ENCODE measurements around the gene OBI1. TPM values are rescaled to one million over a fixed set of nuclear protein-coding genes. Genes with fewer than 3 reads are reported as not detected.

The OBI1 gene
- total RNA-seq, 4 donors from 2014 or later, result 5.8 to 14.7 (median 10.0) TPM

GRCh38 chr13:78659732-78660494 lies 958 bp upstream of the OBI1 start:
- DNase-seq (ENCODE audit: low spot score) (no peak), ATAC-seq (ENCODE audit: low FRiP score) (no peak)
- TF ChIP-seq CTCF (IDR thresholded peaks at IDR 0.05), result no peak

- TF ChIP-seq CTCF (IDR thresholded peaks at IDR 0.05), result no peak
- DNase-seq (ENCODE audit: low spot score) (no peak), ATAC-seq (ENCODE audit: low FRiP score) (no peak)
These were observed 435 bp upstream of the OBI1 start for GRCh38 chr13:78659450-78659730.

GRCh38 chr13:78657699-78658629 lies 991 bp downstream of the OBI1 start:
- TF ChIP-seq CTCF (IDR thresholded peaks at IDR 0.05), result no peak
- no peak for DNase-seq (ENCODE audit: low spot score)
- no peak for ATAC-seq (ENCODE audit: low FRiP score)

- ATAC-seq (ENCODE audit: low FRiP score), result no peak
- no peak for DNase-seq (ENCODE audit: low spot score)
- no peak for TF ChIP-seq CTCF (IDR thresholded peaks at IDR 0.05)
These were observed 3.0 kb downstream of the OBI1 start for GRCh38 chr13:78655906-78656305.

GRCh38 chr13:78655007-78655406 lies 3.9 kb downstream of the OBI1 start:
- TF ChIP-seq CTCF (IDR thresholded peaks at IDR 0.05), result no peak
- DNase-seq (ENCODE audit: low spot score), result no peak
- no peak for ATAC-seq (ENCODE audit: low FRiP score)

- no peak for TF ChIP-seq CTCF (IDR thresholded peaks at IDR 0.05)
These were observed 6.3 kb downstream of the OBI1 start for GRCh38 chr13:78652651-78653050.

More at GRCh38 chr13:78652651-78653050, 6.3 kb downstream of the OBI1 start:
- ATAC-seq (ENCODE audit: low FRiP score) (no peak), DNase-seq (ENCODE audit: low spot score) (no peak)
